SK-N-SH (cell line): Measurements from ENCODE around the gene SEPTIN7. TPM values are rescaled to one million over a fixed set of nuclear protein-coding genes. Genes with fewer than 3 reads are reported as not detected.
A peak's percentile ranks its signal among the peaks of the same experiment; 100 is the strongest.

Experiments used
- CTCF ChIA-PET: fragments of 300-600, 350-600 bp; formaldehyde crosslinking; extraction: SDS; loops from one replicate; lab custom pipeline; 2021; lab: Yijun Ruan, JAX
- POLR2A ChIA-PET: fragments of 350-600 bp; sonication (Branson Sonifier 250); formaldehyde crosslinking; extraction: SDS; loops from one replicate; lab custom pipeline; 2020; ENCODE audit warnings: antibody characterized with exemption, inconsistent platforms; lab: Yijun Ruan, JAX
- DNase-seq: peaks from one replicate; pipeline ENCODE4 v3.0.0; 2012
- H2AFZ ChIP-seq: fragments of 200-600 bp; sonication (generic); 2 replicates; pipeline ENCODE4 v1.8.1; 2016; ENCODE audit warnings: antibody characterized with exemption, mild to moderate bottlenecking, low read depth
- H3F3A ChIP-seq: fragments of 200-600 bp; sonication (generic); replicated peaks from 2 replicates; pipeline ENCODE3; 2016; ENCODE audit warnings: antibody characterized with exemption, mild to moderate bottlenecking; ENCODE audit not compliant: insufficient read depth
- H3K27ac ChIP-seq, 2 experiments: fragments of 200-500 bp in 1 of 2; fragments of 200-600 bp in 1 of 2; sonication (Bioruptor generic) in 1 of 2; sonication (generic), shearing (Covaris generic) in 1 of 2; 2 replicates each; pipeline versions ENCODE4 v1.5.1 to v1.6.1; 2014 to 2016; ENCODE audit warnings: low read depth in 2 of 2, inconsistent platforms in 1 of 2, low read length in 1 of 2, mild to moderate bottlenecking in 1 of 2, mixed read lengths in 1 of 2
- H3K27me3 ChIP-seq: fragments of 200-600 bp; sonication (generic), shearing (Covaris generic); 2 replicates; pipeline ENCODE4 v1.6.1; 2016; ENCODE audit warnings: mixed run types; ENCODE audit not compliant: insufficient read depth
- H3K36me3 ChIP-seq, 2 experiments: fragments of 200-500 bp in 1 of 2; fragments of 200-600 bp in 1 of 2; sonication (Bioruptor generic) in 1 of 2; sonication (generic) in 1 of 2; replicated peaks in 1 of 2; 2 replicates each; pipeline versions ENCODE3 to v1.5.1; 2014 to 2016; ENCODE audit warnings: low read length in 1 of 2, mild to moderate bottlenecking in 1 of 2; ENCODE audit not compliant: insufficient read depth in 2 of 2, control insufficient read depth in 1 of 2
- H3K4me1 ChIP-seq, 2 experiments: fragments of 200-500 bp in 1 of 2; fragments of 200-600 bp in 1 of 2; sonication (Bioruptor generic) in 1 of 2; sonication (generic), shearing (Covaris generic) in 1 of 2; 2 replicates each; pipeline versions ENCODE4 v1.5.1 to v1.6.1; 2014 to 2016; ENCODE audit warnings: low read depth in 1 of 2, low read length in 1 of 2, mixed run types in 1 of 2; ENCODE audit not compliant: insufficient read depth in 2 of 2, control insufficient read depth in 1 of 2
- H3K4me2 ChIP-seq: fragments of 200-600 bp; sonication (generic), shearing (Covaris generic); 2 replicates; pipeline ENCODE4 v1.6.1; 2017; ENCODE audit warnings: mixed run types
- H3K4me3 ChIP-seq, 2 experiments: fragments of 200-500 bp in 1 of 2; fragments of 200-600 bp in 1 of 2; sonication (Bioruptor generic) in 1 of 2; sonication (generic), shearing (Covaris generic) in 1 of 2; 2 replicates each; pipeline versions ENCODE4 v1.5.1 to v1.8.1; 2014 to 2016; ENCODE audit warnings: low read depth in 2 of 2, inconsistent platforms in 1 of 2, low read length in 1 of 2, mild to moderate bottlenecking in 1 of 2, mixed read lengths in 1 of 2, moderate library complexity in 1 of 2
- H3K79me2 ChIP-seq: fragments of 200-600 bp; sonication (generic); 2 replicates; pipeline ENCODE4 v1.8.1; 2017; ENCODE audit warnings: mild to moderate bottlenecking; ENCODE audit not compliant: insufficient read depth
- H3K9ac ChIP-seq: fragments of 200-600 bp; sonication (generic); 2 replicates; pipeline ENCODE4 v1.6.1; 2017; ENCODE audit warnings: mixed run types
- H3K9me2 ChIP-seq: fragments of 200-600 bp; sonication (generic); 2 replicates; pipeline ENCODE4 v1.6.1; 2017; ENCODE audit warnings: mixed run types
- H3K9me3 ChIP-seq: fragments of 200-600 bp; sonication (generic); 2 replicates; pipeline ENCODE4 v1.6.1; 2017; ENCODE audit warnings: mixed run types, mild to moderate bottlenecking, moderate library complexity
- H4K20me1 ChIP-seq: fragments of 200-600 bp; sonication (generic); 2 replicates; pipeline ENCODE4 v1.6.1; 2017; ENCODE audit warnings: mild to moderate bottlenecking, mixed run types; ENCODE audit not compliant: insufficient read depth
- EZH2phosphoT487 ChIP-seq: fragments of 200-600 bp; sonication (generic); IDR thresholded peaks from 2 replicates; pipeline ENCODE4 v1.6.1; 2017; ENCODE audit warnings: low read depth, mixed run types, mild to moderate bottlenecking, antibody characterized with exemption, moderate library complexity, borderline replicate concordance
- FOSL2 ChIP-seq: IDR thresholded peaks from 2 replicates; pipeline ENCODE4 v1.4.0; 2012; ENCODE audit warnings: low read depth, mild to moderate bottlenecking, moderate library complexity, borderline replicate concordance
- FOXJ3 ChIP-seq: sonication (generic); formaldehyde crosslinking; IDR thresholded peaks from 2 replicates; pipeline ENCODE4 v1.5.1; 2020; ENCODE audit warnings: mild to moderate bottlenecking, missing genetic modification reagents
- GABPA ChIP-seq: IDR thresholded peaks from 2 replicates; pipeline ENCODE4 v1.4.0; 2012; ENCODE audit warnings: low read depth, mild to moderate bottlenecking
- IRF3 ChIP-seq: fragments of 150-350 bp; IDR thresholded peaks from 2 replicates; pipeline ENCODE4 v1.6.1; 2016; ENCODE audit warnings: mild to moderate bottlenecking, low read depth, low read length
- JUND ChIP-seq: IDR thresholded peaks from 2 replicates; pipeline ENCODE4 v1.4.0; 2012
- NRF1 ChIP-seq: IDR thresholded peaks from 2 replicates; pipeline ENCODE4 v1.6.1; 2012; ENCODE audit warnings: low read depth, mild to moderate bottlenecking, low read length
- POLR2AphosphoS5 ChIP-seq: IDR thresholded peaks from 2 replicates; pipeline ENCODE4 v1.6.1; 2012; ENCODE audit warnings: low read depth, low read length
- RCOR1 ChIP-seq: fragments of 150-350 bp; IDR thresholded peaks from 2 replicates; pipeline ENCODE4 v1.6.1; 2017; ENCODE audit warnings: antibody characterized with exemption, low read length
- RFX5 ChIP-seq: IDR thresholded peaks from 2 replicates; pipeline ENCODE4 v1.6.1; 2012; ENCODE audit warnings: mild to moderate bottlenecking, improper control_type of control experiment, low read length
- RXRA ChIP-seq: IDR thresholded peaks from 2 replicates; pipeline ENCODE4 v1.4.0; 2012; ENCODE audit warnings: low read depth, mild to moderate bottlenecking, borderline replicate concordance
- SIN3A ChIP-seq: IDR thresholded peaks from 2 replicates; pipeline ENCODE4 v1.6.1; 2012; ENCODE audit warnings: low read depth, mild to moderate bottlenecking, low read length, moderate library complexity, borderline replicate concordance
- SMC3 ChIP-seq: IDR thresholded peaks from 2 replicates; pipeline ENCODE4 v1.6.1; 2012; ENCODE audit warnings: low read depth, low read length, improper control_type of control experiment
- TAF1 ChIP-seq: IDR thresholded peaks from 2 replicates; pipeline ENCODE4 v1.6.1; 2012; ENCODE audit warnings: low read depth, mild to moderate bottlenecking, low read length, moderate library complexity, borderline replicate concordance
- YY1 ChIP-seq: IDR thresholded peaks from 2 replicates; pipeline ENCODE4 v1.4.0; 2012; ENCODE audit warnings: low read depth, mild to moderate bottlenecking
- WGBS: methylation state at CpG from one replicate; pipeline ENCODE4 v1.1.6; 2017; ENCODE audit warnings: low lambda C conversion rate; 5-methylcytosine and 5-hydroxymethylcytosine counted together
- polyA plus RNA-seq, 3 experiments: library from polyadenylated mRNA; depleted of rRNA; stranded (reverse); fragments of >200 nt; gene quantifications; 2 replicates each; pipeline ENCODE4 v1.2.3, GENCODE V29; 2012
- TF ChIP-seq, protein P1 (sequence below): IDR thresholded peaks from 2 replicates; pipeline ENCODE4; 2012
- TF ChIP-seq, protein P2 (sequence below): fragments of 150-350 bp; IDR thresholded peaks from 2 replicates; pipeline ENCODE4 v1.6.1; 2017; ENCODE audit warnings: antibody characterized with exemption, low read length, low read depth, borderline replicate concordance
- TF ChIP-seq, protein P3 (sequence below): IDR thresholded peaks from 2 replicates; pipeline ENCODE4 v1.4.0; 2012; ENCODE audit warnings: low read depth
- TF ChIP-seq, protein P4 (sequence below): IDR thresholded peaks from 2 replicates; pipeline ENCODE4 v1.4.0; 2012; ENCODE audit warnings: low read depth, borderline replicate concordance
- TF ChIP-seq, protein P5 (sequence below): fragments of 200-600 bp; sonication (generic); IDR thresholded peaks from 2 replicates; pipeline ENCODE4 v1.6.1; 2017; ENCODE audit warnings: antibody characterized with exemption, mild to moderate bottlenecking, moderate library complexity

The SEPTIN7 gene
- polyA plus RNA-seq, 1 of the 3 experiments (the other 2 are of a cell fraction) = 119 TPM

DNA sequence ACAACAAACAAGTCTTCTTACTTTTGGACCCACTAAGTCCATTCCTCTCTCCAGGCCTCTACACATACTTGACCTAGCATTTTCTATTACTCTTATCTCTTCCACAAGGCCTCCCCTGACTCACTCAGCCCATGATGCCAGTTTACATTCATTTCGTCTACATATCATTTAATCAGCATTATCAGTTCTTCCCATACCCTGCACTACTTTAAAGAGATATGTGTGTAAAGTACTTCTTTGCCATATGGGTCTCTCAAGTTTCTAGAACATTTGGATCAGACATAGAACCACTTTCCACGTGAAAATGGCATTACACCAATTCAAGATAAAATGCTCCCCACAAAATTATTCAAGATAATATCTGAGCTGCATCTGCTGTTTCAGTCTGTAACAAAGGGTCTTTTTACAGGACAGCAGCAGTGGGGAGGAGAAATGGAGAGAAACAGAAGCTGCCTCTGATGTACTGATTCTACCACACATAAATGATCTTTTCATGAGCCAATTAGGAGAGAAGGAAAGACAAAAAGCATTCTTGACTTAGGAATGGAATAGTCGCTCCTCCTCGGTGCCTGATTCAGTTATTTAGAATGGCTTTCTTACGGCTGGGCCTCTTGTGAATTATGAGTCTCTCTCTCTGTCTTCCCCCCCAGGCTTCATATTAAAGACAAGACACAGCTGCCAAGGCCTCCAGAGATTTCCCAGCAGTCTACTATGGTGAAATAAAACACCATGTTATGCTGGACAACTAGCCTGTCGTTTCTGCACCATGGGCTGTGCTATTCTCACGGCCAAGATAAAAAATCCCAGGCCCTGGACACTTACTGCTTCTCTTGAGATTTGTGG, 46.9 kb upstream of the SEPTIN7 start (continued):
- TF ChIP-seq RFX5 (0 out of 2 replicates have a peak, but pooled peaks have one; percentile 15), RCOR1 (peak; percentile 64; the same call in 1 of the 2 replicates), SIN3A (no peak), IRF3 (no peak), GABPA (no peak), FOXJ3 (no peak), YY1 (no peak)
- TF ChIP-seq, protein P1, sequence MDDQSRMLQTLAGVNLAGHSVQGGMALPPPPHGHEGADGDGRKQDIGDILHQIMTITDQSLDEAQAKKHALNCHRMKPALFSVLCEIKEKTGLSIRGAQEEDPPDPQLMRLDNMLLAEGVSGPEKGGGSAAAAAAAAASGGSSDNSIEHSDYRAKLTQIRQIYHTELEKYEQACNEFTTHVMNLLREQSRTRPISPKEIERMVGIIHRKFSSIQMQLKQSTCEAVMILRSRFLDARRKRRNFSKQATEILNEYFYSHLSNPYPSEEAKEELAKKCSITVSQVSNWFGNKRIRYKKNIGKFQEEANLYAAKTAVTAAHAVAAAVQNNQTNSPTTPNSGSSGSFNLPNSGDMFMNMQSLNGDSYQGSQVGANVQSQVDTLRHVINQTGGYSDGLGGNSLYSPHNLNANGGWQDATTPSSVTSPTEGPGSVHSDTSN = peak; percentile 81
- TF ChIP-seq, protein P2, sequence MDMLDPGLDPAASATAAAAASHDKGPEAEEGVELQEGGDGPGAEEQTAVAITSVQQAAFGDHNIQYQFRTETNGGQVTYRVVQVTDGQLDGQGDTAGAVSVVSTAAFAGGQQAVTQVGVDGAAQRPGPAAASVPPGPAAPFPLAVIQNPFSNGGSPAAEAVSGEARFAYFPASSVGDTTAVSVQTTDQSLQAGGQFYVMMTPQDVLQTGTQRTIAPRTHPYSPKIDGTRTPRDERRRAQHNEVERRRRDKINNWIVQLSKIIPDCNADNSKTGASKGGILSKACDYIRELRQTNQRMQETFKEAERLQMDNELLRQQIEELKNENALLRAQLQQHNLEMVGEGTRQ = no peak

DNA sequence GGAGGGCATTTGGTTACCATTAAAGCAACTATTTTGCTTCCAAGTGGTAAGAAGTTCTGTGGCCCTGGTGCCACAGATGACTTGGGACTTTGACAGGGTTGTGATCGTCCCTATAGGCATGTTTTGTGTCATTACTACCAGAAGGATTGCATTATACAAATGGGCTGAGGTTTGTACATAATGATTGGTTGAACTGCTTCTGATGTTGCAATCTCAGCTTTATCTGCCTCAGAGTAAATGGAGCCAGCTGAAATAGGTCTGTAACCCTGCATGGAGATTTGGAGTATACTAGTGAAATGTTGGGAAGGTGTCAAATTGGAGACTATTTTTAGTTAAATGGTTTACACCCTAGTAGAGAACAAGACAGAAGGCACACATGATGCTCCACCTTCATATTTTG, 46.1 kb upstream of the SEPTIN7 start:
- Histone ChIP-seq H3K4me3 (no peak overlapping the region), H3K9me3 (no peaks in the 10 kb centered on the region), H3K79me2 (no peaks in the 10 kb centered on the region), H3F3A (peaks cover 15% of the 10 kb centered on the region), H3K36me3 (no peaks in the 10 kb centered on the region), H3K9me2 (no peaks in the 10 kb centered on the region), H3K27me3 (no peaks in the 10 kb centered on the region), H2AFZ (peak overlapping the region; percentile 68), H4K20me1 (no peaks in the 10 kb centered on the region), H3K27ac (peak overlapping the region; percentile 78 to 96), H3K4me2 (peak overlapping the region; percentile 33), H3K4me1 (peaks cover 30 to 42% of the 10 kb centered on the region in 2 experiments; a peak in 3 of 4 replicates), H3K9ac (0 out of 2 replicates have a peak overlapping the region, but pooled peaks have one; percentile 9)
- WGBS = 6% methylated on average over 1 of the region's 1 CpG
- ChIA-PET POLR2A (interaction anchor here (1.3 kb wide), 1 partner anchor 46 kb away, joined by 7 read pairs; the partner anchor contains the start of gene SEPTIN7), CTCF (interaction anchor here (1.0 to 2.8 kb wide), 5 partner anchors 39 to 153 kb away, joined by 3 to 21 read pairs (median 5); partner anchors contain the start of gene SEPTIN7)
- DNase-seq = peak; percentile 49
- no peak for TF ChIP-seq FOXJ3
- TF ChIP-seq, protein P2 = no peak
- TF ChIP-seq, protein P3, sequence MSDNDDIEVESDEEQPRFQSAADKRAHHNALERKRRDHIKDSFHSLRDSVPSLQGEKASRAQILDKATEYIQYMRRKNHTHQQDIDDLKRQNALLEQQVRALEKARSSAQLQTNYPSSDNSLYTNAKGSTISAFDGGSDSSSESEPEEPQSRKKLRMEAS = no peak
- TF ChIP-seq SMC3 = no peak
- TF ChIP-seq TAF1 = no peak
- TF ChIP-seq, protein P4, sequence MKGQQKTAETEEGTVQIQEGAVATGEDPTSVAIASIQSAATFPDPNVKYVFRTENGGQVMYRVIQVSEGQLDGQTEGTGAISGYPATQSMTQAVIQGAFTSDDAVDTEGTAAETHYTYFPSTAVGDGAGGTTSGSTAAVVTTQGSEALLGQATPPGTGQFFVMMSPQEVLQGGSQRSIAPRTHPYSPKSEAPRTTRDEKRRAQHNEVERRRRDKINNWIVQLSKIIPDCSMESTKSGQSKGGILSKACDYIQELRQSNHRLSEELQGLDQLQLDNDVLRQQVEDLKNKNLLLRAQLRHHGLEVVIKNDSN = no peak
- TF ChIP-seq, protein P5, sequence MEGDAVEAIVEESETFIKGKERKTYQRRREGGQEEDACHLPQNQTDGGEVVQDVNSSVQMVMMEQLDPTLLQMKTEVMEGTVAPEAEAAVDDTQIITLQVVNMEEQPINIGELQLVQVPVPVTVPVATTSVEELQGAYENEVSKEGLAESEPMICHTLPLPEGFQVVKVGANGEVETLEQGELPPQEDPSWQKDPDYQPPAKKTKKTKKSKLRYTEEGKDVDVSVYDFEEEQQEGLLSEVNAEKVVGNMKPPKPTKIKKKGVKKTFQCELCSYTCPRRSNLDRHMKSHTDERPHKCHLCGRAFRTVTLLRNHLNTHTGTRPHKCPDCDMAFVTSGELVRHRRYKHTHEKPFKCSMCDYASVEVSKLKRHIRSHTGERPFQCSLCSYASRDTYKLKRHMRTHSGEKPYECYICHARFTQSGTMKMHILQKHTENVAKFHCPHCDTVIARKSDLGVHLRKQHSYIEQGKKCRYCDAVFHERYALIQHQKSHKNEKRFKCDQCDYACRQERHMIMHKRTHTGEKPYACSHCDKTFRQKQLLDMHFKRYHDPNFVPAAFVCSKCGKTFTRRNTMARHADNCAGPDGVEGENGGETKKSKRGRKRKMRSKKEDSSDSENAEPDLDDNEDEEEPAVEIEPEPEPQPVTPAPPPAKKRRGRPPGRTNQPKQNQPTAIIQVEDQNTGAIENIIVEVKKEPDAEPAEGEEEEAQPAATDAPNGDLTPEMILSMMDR = no peak
- no peak for TF ChIP-seq EZH2phosphoT487
- no peak for TF ChIP-seq RXRA
- no peak for TF ChIP-seq FOSL2
- TF ChIP-seq IRF3 = no peak
- no peak for TF ChIP-seq SIN3A
- TF ChIP-seq POLR2AphosphoS5 = no peak
- TF ChIP-seq JUND = no peak
- no peak for TF ChIP-seq NRF1
- peak; percentile 64 for TF ChIP-seq RCOR1
